Gastrocnemius medialis (tissue), 4 donors: ENCODE results near the gene NFE2L3.

ENCODE experiments used
- CTCF ChIP-seq, 5 experiments: fragments of 450-650 bp in 3 of 5; fragments of 200-600 bp in 2 of 5; sonication (generic) in 2 of 5; IDR thresholded peaks in 4 of 5; conservative IDR thresholded peaks in 1 of 5; 1 replicate in 4 of 5; 2 replicates in 1 of 5; pipeline ENCODE4 v1.5.1; 2016 to 2019; ENCODE audit warnings: antibody characterized with exemption in 5 of 5, mild to moderate bottlenecking in 3 of 5, moderate library complexity in 3 of 5
- POLR2A ChIP-seq, 2 donors: fragments of 450-650 bp; IDR thresholded peaks; one replicate each; pipeline ENCODE4 v1.6.1; 2017; ENCODE audit warnings: antibody characterized with exemption in 2 of 2, mild to moderate bottlenecking in 2 of 2, moderate library complexity in 2 of 2

GRCh38 chr7:26155531-26156375 is 3.8 kb downstream of the NFE2L3 start:
- TF ChIP-seq POLR2A (IDR thresholded peaks at IDR 0.05) (no peak), CTCF (IDR thresholded peaks at IDR 0.05 in 4 of 5, conservative IDR thresholded peaks at IDR 0.05 in 1 of 5) (no peak)
